Thoracic aorta endothelial cell (primary cell): ENCODE measurements around the gene MMP24OS. TPM values are rescaled to one million over a fixed set of nuclear protein-coding genes. Genes with fewer than 3 reads are reported as not detected.

ENCODE experiments used
- total RNA-seq: library from RNA; depleted of rRNA; stranded (reverse); fragments of >200 nt; gene quantifications from 2 replicates; pipeline ENCODE4 v1.2.3, GENCODE V29; 2012

Gene MMP24OS
- 10.8 and 11.2 TPM in 2 replicates for total RNA-seq

GRCh38 chr20:35277531-35278395, at the start of gene MMP24OS:
Gene MMP24OS, minus strand, starts transcription at chr20:35278122. Its CDS starts 193 bp downstream, at chr20:35277929.

GRCh38 chr20:35291654-35292503, 14.0 kb upstream of the MMP24OS start, which contains the start of gene FAM83C:
Gene FAM83C, minus strand, starts transcription at chr20:35292425. Its CDS starts 121 bp downstream, at chr20:35292304.

DNA sequence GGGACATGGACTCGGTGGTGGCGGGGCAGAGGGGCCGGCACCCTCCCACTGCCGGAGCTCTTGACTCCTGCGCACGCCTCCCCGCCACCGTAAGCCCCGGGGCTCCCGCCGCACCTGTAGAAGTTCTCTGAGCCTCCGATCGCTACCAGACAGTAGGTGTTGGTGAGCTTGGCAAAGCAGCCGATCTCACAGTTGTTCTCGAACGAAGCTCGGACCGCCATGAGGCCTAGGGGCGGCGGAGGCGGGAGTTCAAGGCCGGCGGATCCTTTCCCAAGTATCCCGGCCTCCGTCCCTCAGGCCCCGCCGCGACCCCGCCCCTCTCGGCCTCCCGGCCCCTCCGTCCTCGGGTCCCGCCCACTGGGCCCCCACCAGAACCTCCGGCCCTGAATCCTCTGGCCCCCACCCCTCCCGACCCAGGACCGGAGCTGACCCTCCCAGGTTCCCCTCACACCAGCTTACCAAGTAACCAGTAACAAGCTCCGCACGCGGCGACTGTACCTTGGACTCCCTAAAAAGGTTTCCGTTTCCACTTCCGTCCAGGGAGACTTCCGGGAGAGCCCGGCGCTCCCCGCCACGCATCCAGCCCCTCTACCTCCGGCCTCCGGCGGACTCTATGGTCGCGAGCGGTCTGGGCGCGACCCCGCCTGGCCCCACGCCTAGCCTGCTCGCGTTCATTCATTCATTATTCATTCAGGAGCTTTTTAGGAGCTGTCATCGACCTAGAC, 6.5 kb upstream of the MMP24OS start, which contains the start of gene EIF6:
TSS of gene EIF6 (minus strand) at position 506 of the 725 bp plus-strand sequence. CDS start at position 221, 285 bp downstream.

Other genes starting within 250 kb of the MMP24OS start
- gene TRPC4AP, start 185.3 kb downstream of the MMP24OS start, total RNA-seq, result 101 and 107 TPM in 2 replicates
- 36.6 and 43.8 TPM in 2 replicates for gene EDEM2, start 130.8 kb downstream of the MMP24OS start, total RNA-seq
- gene PROCR, start 106.0 kb downstream of the MMP24OS start, total RNA-seq, result 337 and 415 TPM in 2 replicates
- gene MMP24, start 51.4 kb downstream of the MMP24OS start, total RNA-seq, result 0.27 and 0.36 TPM in 2 replicates
- gene EIF6, start 6.7 kb upstream of the MMP24OS start, total RNA-seq, result 101 and 115 TPM in 2 replicates
- not detected in 2 replicates for gene FAM83C, start 14.3 kb upstream of the MMP24OS start, total RNA-seq
- gene UQCC1, start 133.9 kb upstream of the MMP24OS start, total RNA-seq, result 20.7 and 21.9 TPM in 2 replicates
- 0.29 and 0.66 TPM in 2 replicates for gene GDF5, start 160.1 kb upstream of the MMP24OS start, total RNA-seq
- gene CEP250, start 177.5 kb upstream of the MMP24OS start, total RNA-seq, result 23.5 and 30.2 TPM in 2 replicates